ENCODE data around the gene STARD13. TPM values are rescaled to one million over a fixed set of nuclear protein-coding genes. Genes with fewer than 3 reads are reported as not detected.

The STARD13 gene
- total RNA-seq, 2 experiments from 2014 or later: 0.57 TPM; not detected in 1

GRCh38 chr13:33153421-33154404 is 131.8 kb downstream of the STARD13 start:
- Histone ChIP-seq H3K27ac (ENCODE audit: low read depth, low read length, poor library complexity, severe bottlenecking) (no peak overlapping the region), H4K20me1 (ENCODE audit: insufficient read depth, low read length) (no peaks in the 10 kb centered on the region), H3K4me1 (ENCODE audit: insufficient read depth, low read length, poor library complexity, severe bottlenecking) (no peaks in the 10 kb centered on the region), H2AFZ (ENCODE audit: low read length) (no peak overlapping the region), H3K9me2 (ENCODE audit: insufficient read depth, low read length) (no peaks in the 10 kb centered on the region), H3K79me2 (ENCODE audit: insufficient read depth, low read depth, low read length) (no peaks in the 10 kb centered on the region), H3K9me3 (ENCODE audit: low read length) (no peaks in the 10 kb centered on the region), H3K4me3 (ENCODE audit: low read depth, low read length, poor library complexity, severe bottlenecking) (no peak overlapping the region), H3K36me3 (ENCODE audit: insufficient read depth, low read length) (no peaks in the 10 kb centered on the region), H3K4me2 (ENCODE audit: low read length) (no peak overlapping the region)
- ChIA-PET CTCF (ENCODE audit: unreplicated experiment) (no interaction called here), POLR2A (no interaction called here)
- peak; percentile 34; the same call in 1 of the 2 replicates for TF ChIP-seq CTCF (conservative IDR thresholded peaks at IDR 0.05; ENCODE audit: low read length)
- TF ChIP-seq EZH2phosphoT487 (IDR thresholded peaks at IDR 0.05; ENCODE audit: borderline replicate concordance, low read depth, low read length): no peak
- BruUV-seq (replicated peaks): no TSS peak
- peak; percentile 1 for DNase-seq (ENCODE audit: low spot score)
- intact Hi-C loops (cut with micrococcal nuclease; ENCODE audit: unreplicated experiment): no loop called here

- H3K4me3 ChIP-seq (ENCODE audit: low read depth, low read length, poor library complexity, severe bottlenecking): no peak overlapping the region
- intact Hi-C loops (cut with micrococcal nuclease; ENCODE audit: unreplicated experiment): no loop called here
- CTCF ChIA-PET (ENCODE audit: unreplicated experiment): no interaction called here
Observed at GRCh38 chr13:33152389-33152788, 133.2 kb downstream of the STARD13 start.

More at GRCh38 chr13:33152389-33152788, 133.2 kb downstream of the STARD13 start:
- H3K4me1 ChIP-seq (ENCODE audit: insufficient read depth, low read length, poor library complexity, severe bottlenecking): no peaks in the 10 kb centered on the region
- H4K20me1 ChIP-seq (ENCODE audit: insufficient read depth, low read length): no peaks in the 10 kb centered on the region
- no peaks in the 10 kb centered on the region for H3K9me2 ChIP-seq (ENCODE audit: insufficient read depth, low read length)
- BruUV-seq (replicated peaks): no TSS peak
- no peak for TF ChIP-seq CTCF (conservative IDR thresholded peaks at IDR 0.05; ENCODE audit: low read length)
- no peak for TF ChIP-seq EZH2phosphoT487 (IDR thresholded peaks at IDR 0.05; ENCODE audit: borderline replicate concordance, low read depth, low read length)
- no peak overlapping the region for H2AFZ ChIP-seq (ENCODE audit: low read length)
- H3K27ac ChIP-seq (ENCODE audit: low read depth, low read length, poor library complexity, severe bottlenecking): no peak overlapping the region
- no peaks in the 10 kb centered on the region for H3K9me3 ChIP-seq (ENCODE audit: low read length)
- POLR2A ChIA-PET: no interaction called here
- no peak for DNase-seq (ENCODE audit: low spot score)
- H3K4me2 ChIP-seq (ENCODE audit: low read length): no peak overlapping the region
- no peaks in the 10 kb centered on the region for H3K79me2 ChIP-seq (ENCODE audit: insufficient read depth, low read depth, low read length)
- H3K36me3 ChIP-seq (ENCODE audit: insufficient read depth, low read length): no peaks in the 10 kb centered on the region

Data from OCI-LY7 (cell line).